Nephron (organoid): ENCODE results near the gene THY1.

ENCODE experiments used
- H3K27ac Mint-ChIP-seq, 3 experiments: 2 replicates each; pipeline ENCODE4 v1.8.0; 2020; ENCODE audit warnings: mixed read lengths in 3 of 3, mild to moderate bottlenecking in 2 of 3, moderate library complexity in 1 of 3
- H3K27me3 Mint-ChIP-seq: 2 replicates; pipeline ENCODE4 v1.8.0; 2021; ENCODE audit warnings: low read depth, mild to moderate bottlenecking, moderate library complexity, mixed read lengths
- H3K36me3 Mint-ChIP-seq: 2 replicates; pipeline ENCODE4 v1.8.0; 2020; ENCODE audit warnings: low read depth, mixed read lengths
- H3K4me1 Mint-ChIP-seq: 2 replicates; pipeline ENCODE4 v1.8.0; 2020; ENCODE audit warnings: mixed read lengths
- H3K4me3 Mint-ChIP-seq, 3 experiments: 2 replicates each; pipeline ENCODE4 v1.8.0; 2020; ENCODE audit warnings: mild to moderate bottlenecking in 3 of 3, mixed read lengths in 3 of 3, moderate library complexity in 2 of 3
- H3K9me3 Mint-ChIP-seq: 2 replicates; pipeline ENCODE4 v1.8.0; 2020; ENCODE audit warnings: mixed read lengths
- TF ChIP-seq, protein P1 (sequence below), 3 experiments: fragments of 200-600 bp; sonication (generic); IDR thresholded peaks; one replicate each; pipeline ENCODE4 v1.5.0; 2021; ENCODE audit warnings: antibody characterized with exemption in 3 of 3; ENCODE audit not compliant: unreplicated experiment in 3 of 3

The THY1 gene

DNA sequence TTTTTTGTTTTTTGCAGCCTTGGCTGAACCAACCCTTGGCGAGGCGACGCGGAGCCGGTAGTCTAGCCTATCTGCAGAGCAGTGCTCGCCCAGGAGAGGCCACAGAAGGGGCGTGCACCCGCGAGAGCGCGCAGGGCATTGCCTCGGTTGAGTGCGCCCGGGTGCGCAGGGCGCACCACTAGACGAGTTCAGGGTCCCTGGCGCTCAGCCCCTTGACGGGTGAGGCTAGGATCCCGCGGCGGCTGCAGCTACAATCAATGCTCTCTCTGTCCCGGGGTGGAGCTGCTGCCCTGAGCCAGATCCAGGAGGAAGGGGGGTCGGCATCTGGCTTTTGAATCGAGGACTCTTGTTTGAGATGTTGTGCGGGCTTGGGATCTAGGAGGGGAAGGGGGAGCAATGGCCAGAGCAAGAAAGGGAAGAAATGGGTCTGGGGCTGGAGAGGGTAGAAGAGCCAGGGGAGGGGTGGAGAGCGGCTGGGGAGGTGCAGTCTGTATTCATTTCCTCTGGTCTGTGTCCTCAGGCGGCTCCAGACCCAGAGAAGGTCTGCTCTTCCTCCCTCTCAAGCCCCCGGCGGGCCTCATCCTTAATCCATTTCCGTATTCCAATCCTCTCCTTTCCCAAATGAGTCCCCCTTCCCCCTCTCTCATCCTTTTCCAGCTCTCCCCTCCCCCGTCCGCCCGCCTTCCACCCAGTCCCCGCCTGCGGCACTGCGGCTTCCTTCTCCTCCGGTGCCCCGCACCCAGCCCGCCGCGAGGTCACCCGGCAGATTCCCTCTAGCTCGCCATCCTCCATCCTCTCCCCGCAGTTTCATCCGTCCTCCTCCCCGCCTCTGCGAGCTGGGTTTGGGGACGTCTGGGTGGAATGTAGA lies 797 bp downstream of the THY1 start:
- H3K9me3 Mint-ChIP-seq: no peaks in the 10 kb centered on the region
- peaks cover 40% of the 10 kb centered on the region for H3K4me1 Mint-ChIP-seq
- peaks cover 21% of the 10 kb centered on the region for H3K36me3 Mint-ChIP-seq
- TF ChIP-seq, protein P1, sequence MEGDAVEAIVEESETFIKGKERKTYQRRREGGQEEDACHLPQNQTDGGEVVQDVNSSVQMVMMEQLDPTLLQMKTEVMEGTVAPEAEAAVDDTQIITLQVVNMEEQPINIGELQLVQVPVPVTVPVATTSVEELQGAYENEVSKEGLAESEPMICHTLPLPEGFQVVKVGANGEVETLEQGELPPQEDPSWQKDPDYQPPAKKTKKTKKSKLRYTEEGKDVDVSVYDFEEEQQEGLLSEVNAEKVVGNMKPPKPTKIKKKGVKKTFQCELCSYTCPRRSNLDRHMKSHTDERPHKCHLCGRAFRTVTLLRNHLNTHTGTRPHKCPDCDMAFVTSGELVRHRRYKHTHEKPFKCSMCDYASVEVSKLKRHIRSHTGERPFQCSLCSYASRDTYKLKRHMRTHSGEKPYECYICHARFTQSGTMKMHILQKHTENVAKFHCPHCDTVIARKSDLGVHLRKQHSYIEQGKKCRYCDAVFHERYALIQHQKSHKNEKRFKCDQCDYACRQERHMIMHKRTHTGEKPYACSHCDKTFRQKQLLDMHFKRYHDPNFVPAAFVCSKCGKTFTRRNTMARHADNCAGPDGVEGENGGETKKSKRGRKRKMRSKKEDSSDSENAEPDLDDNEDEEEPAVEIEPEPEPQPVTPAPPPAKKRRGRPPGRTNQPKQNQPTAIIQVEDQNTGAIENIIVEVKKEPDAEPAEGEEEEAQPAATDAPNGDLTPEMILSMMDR (IDR thresholded peaks at IDR 0.05; ENCODE audit: unreplicated experiment in 3 of 3): no peak
- H3K27ac Mint-ChIP-seq: peak overlapping the region; percentile 33 to 62 (median 46)
- peaks cover 52% of the 10 kb centered on the region for H3K27me3 Mint-ChIP-seq
- H3K4me3 Mint-ChIP-seq: peak overlapping the region; percentile 87 to 90 (median 87)

DNA sequence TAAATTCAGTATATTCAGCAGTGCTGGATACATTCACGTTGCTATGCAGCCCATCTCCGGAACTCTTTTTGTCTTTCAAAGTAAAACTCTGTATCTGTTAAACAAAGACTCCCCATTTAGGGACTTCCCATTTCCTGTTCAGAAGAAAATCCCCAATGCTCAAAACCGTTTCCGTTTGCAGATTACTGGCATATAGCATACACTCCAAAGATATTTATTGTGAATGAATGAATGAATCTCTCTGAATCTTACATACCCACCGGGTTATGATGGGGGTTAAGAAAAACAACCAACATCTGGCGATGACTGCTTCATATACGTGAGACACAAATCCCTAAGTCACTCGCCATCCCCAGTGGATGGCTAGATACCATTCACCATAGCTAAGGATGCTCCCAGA lies 1.6 kb downstream of the THY1 start:
- Mint-ChIP-seq H3K27me3 (peaks cover 52% of the 10 kb centered on the region), H3K36me3 (peaks cover 21% of the 10 kb centered on the region), H3K4me3 (peak overlapping the region; percentile 87 to 90 (median 87)), H3K27ac (peak overlapping the region; percentile 33 to 62 (median 46)), H3K4me1 (peaks cover 44% of the 10 kb centered on the region), H3K9me3 (no peaks in the 10 kb centered on the region)
- TF ChIP-seq, protein P1 (IDR thresholded peaks at IDR 0.05; ENCODE audit: unreplicated experiment in 3 of 3): no peak

DNA sequence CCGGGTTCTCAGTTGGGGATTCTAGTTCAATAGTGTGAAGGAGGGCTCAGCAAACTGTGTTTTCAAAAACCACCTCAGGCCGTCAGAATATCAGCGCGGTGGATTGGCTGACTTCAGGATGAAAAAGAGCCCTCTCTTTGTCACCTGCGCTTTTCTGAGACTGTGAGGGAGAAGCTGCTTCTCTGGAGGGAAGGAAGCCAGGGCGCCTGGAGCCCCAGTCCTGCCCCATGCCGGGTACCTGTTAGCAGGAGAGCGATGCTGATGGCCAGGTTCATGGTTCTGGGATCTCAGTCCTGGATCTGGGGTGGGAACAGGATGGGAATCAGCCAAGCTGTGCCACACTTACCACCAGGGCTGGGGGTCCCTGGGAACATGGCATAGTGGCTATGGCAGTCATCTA lies 2.3 kb downstream of the THY1 start:
- Mint-ChIP-seq H3K9me3 (no peaks in the 10 kb centered on the region), H3K4me3 (peak overlapping the region; percentile 50 to 67 (median 53)), H3K4me1 (peaks cover 44% of the 10 kb centered on the region), H3K27me3 (peaks cover 52% of the 10 kb centered on the region), H3K36me3 (peaks cover 21% of the 10 kb centered on the region), H3K27ac (peak overlapping the region in 1 of 3 experiments; percentile 84)
- TF ChIP-seq, protein P1 (IDR thresholded peaks at IDR 0.05; ENCODE audit: unreplicated experiment in 3 of 3): no peak

DNA sequence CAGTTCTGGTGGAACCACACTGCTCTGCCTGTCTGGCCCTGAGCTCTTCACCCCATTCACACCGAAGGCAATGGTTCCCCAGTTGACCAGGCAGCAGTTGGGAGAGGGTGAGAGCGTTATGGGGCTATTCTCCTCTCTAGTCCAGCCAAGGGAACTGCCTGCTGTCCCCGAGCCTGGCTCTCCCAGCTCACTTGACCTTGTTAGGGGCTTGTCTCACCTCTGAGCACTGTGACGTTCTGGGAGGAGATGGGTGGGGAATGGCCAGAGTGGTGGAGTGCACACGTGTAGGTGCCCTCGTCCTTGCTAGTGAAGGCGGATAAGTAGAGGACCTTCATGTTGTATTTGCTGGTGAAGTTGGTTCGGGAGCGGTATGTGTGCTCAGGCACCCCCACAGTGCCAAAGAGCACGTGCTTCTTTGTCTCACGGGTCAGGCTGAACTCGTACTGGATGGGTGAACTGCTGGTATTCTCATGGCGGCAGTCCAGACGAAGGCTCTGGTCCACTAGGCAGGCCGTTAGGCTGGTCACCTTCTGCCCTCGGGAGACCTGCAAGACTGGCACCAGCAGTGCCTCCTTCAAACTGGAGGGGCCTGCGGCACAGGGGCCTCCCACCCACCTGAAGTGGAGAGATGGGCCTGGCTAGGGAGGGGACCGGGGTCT lies 3.0 kb downstream of the THY1 start:
- peaks cover 43% of the 10 kb centered on the region for H3K4me1 Mint-ChIP-seq
- peak overlapping the region; percentile 41 to 67 (median 50) for H3K4me3 Mint-ChIP-seq
- peaks cover 21% of the 10 kb centered on the region for H3K36me3 Mint-ChIP-seq
- H3K27ac Mint-ChIP-seq: peak overlapping the region in 2 of 3 experiments; percentile 73 to 84
- H3K27me3 Mint-ChIP-seq: peaks cover 49% of the 10 kb centered on the region
- TF ChIP-seq, protein P1 (IDR thresholded peaks at IDR 0.05; ENCODE audit: unreplicated experiment in 3 of 3): no peak
- no peaks in the 10 kb centered on the region for H3K9me3 Mint-ChIP-seq

DNA sequence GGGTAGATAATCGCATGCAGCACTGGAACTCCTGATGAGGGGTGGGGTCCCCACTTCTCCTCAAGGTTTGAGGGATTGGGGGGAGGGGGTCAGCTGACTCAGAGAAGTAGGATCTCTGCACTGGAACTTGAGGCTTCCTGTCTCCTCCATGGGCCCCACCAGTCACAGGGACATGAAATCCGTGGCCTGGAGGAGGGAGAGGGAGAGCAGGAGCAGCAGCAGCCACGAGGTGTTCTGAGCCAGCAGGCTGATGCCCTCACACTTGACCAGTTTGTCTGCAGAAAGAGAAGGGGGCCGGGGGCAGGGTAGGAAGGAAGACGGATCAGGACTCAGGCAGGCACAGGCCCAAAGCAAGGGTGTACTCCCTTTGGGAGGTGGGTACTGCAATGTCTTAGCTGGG lies 3.7 kb downstream of the THY1 start:
- Mint-ChIP-seq H3K4me3 (peak overlapping the region in 2 of 3 experiments; percentile 21 to 52), H3K9me3 (peaks cover 4% of the 10 kb centered on the region), H3K4me1 (peaks cover 36% of the 10 kb centered on the region), H3K27ac (peak overlapping the region in 1 of 3 experiments; percentile 73), H3K36me3 (peaks cover 21% of the 10 kb centered on the region), H3K27me3 (peaks cover 42% of the 10 kb centered on the region)
- TF ChIP-seq, protein P1 (IDR thresholded peaks at IDR 0.05; ENCODE audit: unreplicated experiment in 3 of 3): no peak
